ENCODE results near the gene GPS2.

GPS2 gene

GRCh38 chr17:7293816-7294613, 21.1 kb downstream of the GPS2 start:
- Histone ChIP-seq H3K9ac (ENCODE audit: low read length) (no peak overlapping the region), H3K9me3 (replicated peaks; ENCODE audit: insufficient read depth, low read length) (no peaks in the 10 kb centered on the region), H3F3A (ENCODE audit: insufficient read depth, low read length) (no peaks in the 10 kb centered on the region), H3K27ac (ENCODE audit: low read length) (no peak overlapping the region), H3K79me2 (ENCODE audit: low read length) (no peaks in the 10 kb centered on the region), H3K36me3 (replicated peaks; ENCODE audit: insufficient read depth, low read length) (no peaks in the 10 kb centered on the region), H3K4me2 (ENCODE audit: low read depth, low read length) (no peak overlapping the region), H3K9me2 (replicated peaks; ENCODE audit: insufficient read depth, low read length) (no peaks in the 10 kb centered on the region), H4K20me1 (ENCODE audit: insufficient read depth, low read length) (no peaks in the 10 kb centered on the region), H3K4me3 (ENCODE audit: low read length) (no peak overlapping the region), H3K27me3 (replicated peaks; ENCODE audit: insufficient read depth, low read length) (peaks cover 58% of the 10 kb centered on the region), H2AFZ (ENCODE audit: low read length) (no peak overlapping the region), H3K4me1 (ENCODE audit: low read length) (peaks cover 15% of the 10 kb centered on the region; the same call in 1 of the 2 replicates)
- TF ChIP-seq CTCF (IDR thresholded peaks at IDR 0.05; ENCODE audit: low read length) (no peak), EZH2 (optimal IDR thresholded peaks at IDR 0.05; ENCODE audit: low read depth, low read length) (no peak), EZH2phosphoT487 (IDR thresholded peaks at IDR 0.05; ENCODE audit: low read length) (no peak)
- no peak for DNase-seq

GRCh38 chr17:7293159-7293558, 22.0 kb downstream of the GPS2 start:
- Histone ChIP-seq H2AFZ (ENCODE audit: low read length) (no peak overlapping the region), H3K36me3 (replicated peaks; ENCODE audit: insufficient read depth, low read length) (no peaks in the 10 kb centered on the region), H3K9ac (ENCODE audit: low read length) (no peak overlapping the region), H3K79me2 (ENCODE audit: low read length) (no peaks in the 10 kb centered on the region), H3K4me3 (ENCODE audit: low read length) (no peak overlapping the region), H3K27ac (ENCODE audit: low read length) (no peak overlapping the region), H3K9me2 (replicated peaks; ENCODE audit: insufficient read depth, low read length) (no peaks in the 10 kb centered on the region), H3K9me3 (replicated peaks; ENCODE audit: insufficient read depth, low read length) (no peaks in the 10 kb centered on the region), H4K20me1 (ENCODE audit: insufficient read depth, low read length) (no peaks in the 10 kb centered on the region), H3K27me3 (replicated peaks; ENCODE audit: insufficient read depth, low read length) (peaks cover 64% of the 10 kb centered on the region), H3F3A (ENCODE audit: insufficient read depth, low read length) (no peaks in the 10 kb centered on the region), H3K4me2 (ENCODE audit: low read depth, low read length) (no peak overlapping the region), H3K4me1 (ENCODE audit: low read length) (peaks cover 15% of the 10 kb centered on the region; the same call in 1 of the 2 replicates)
- TF ChIP-seq EZH2phosphoT487 (IDR thresholded peaks at IDR 0.05; ENCODE audit: low read length) (no peak), EZH2 (optimal IDR thresholded peaks at IDR 0.05; ENCODE audit: low read depth, low read length) (no peak), CTCF (IDR thresholded peaks at IDR 0.05; ENCODE audit: low read length) (no peak)
- DNase-seq, result no peak

GRCh38 chr17:7292729-7293128, 22.4 kb downstream of the GPS2 start:
- Histone ChIP-seq H3K79me2 (ENCODE audit: low read length) (no peaks in the 10 kb centered on the region), H3K9me2 (replicated peaks; ENCODE audit: insufficient read depth, low read length) (no peaks in the 10 kb centered on the region), H3K4me3 (ENCODE audit: low read length) (no peak overlapping the region), H3K4me1 (ENCODE audit: low read length) (peaks cover 15% of the 10 kb centered on the region; the same call in 1 of the 2 replicates), H3K9ac (ENCODE audit: low read length) (no peak overlapping the region), H3K27ac (ENCODE audit: low read length) (no peak overlapping the region), H3K36me3 (replicated peaks; ENCODE audit: insufficient read depth, low read length) (no peaks in the 10 kb centered on the region), H3K9me3 (replicated peaks; ENCODE audit: insufficient read depth, low read length) (no peaks in the 10 kb centered on the region), H4K20me1 (ENCODE audit: insufficient read depth, low read length) (no peaks in the 10 kb centered on the region), H2AFZ (ENCODE audit: low read length) (no peak overlapping the region), H3F3A (ENCODE audit: insufficient read depth, low read length) (no peaks in the 10 kb centered on the region), H3K4me2 (ENCODE audit: low read depth, low read length) (no peak overlapping the region), H3K27me3 (replicated peaks; ENCODE audit: insufficient read depth, low read length) (peaks cover 66% of the 10 kb centered on the region)
- TF ChIP-seq EZH2phosphoT487 (IDR thresholded peaks at IDR 0.05; ENCODE audit: low read length) (no peak), EZH2 (optimal IDR thresholded peaks at IDR 0.05; ENCODE audit: low read depth, low read length) (no peak), CTCF (IDR thresholded peaks at IDR 0.05; ENCODE audit: low read length) (no peak)
- DNase-seq, result no peak
